ENCODE data around the gene MPDZ. TPM values are rescaled to one million over a fixed set of nuclear protein-coding genes. Genes with fewer than 3 reads are reported as not detected.

MPDZ gene
- total RNA-seq, 2 donors from 2014 or later: 26.9 to 61.5 TPM

DNA sequence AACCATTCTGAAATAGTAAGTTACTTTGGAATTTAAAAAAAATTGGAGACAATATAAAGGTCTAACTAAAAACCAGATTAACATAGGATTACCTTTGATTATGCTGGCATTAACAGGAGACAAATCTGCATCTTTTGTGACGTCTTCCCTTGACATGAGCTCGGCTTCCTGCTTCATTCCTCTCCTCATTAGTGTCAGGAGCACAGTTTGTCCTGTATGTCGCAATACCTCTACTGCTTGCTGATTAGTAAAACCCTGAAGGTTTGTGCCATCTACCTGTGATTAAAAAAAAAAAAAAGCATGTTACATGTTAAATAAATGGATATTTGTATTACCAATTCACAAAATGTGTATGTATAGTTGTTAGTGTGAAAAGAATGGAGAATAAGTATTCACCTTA is 73.7 kb downstream of the MPDZ start:
- Histone ChIP-seq H3K27me3 (replicated peaks; ENCODE audit: insufficient read depth) (no peaks in the 10 kb centered on the region), H3K9me3 (no peaks in the 10 kb centered on the region), H3K4me3 (no peak overlapping the region), H3K27ac (no peak overlapping the region), H3K4me1 (replicated peaks) (no peaks in the 10 kb centered on the region), H3K36me3 (no peaks in the 10 kb centered on the region)
- intact Hi-C loops (cut with DNase I): no loop called here
- TF ChIP-seq POLR2A (IDR thresholded peaks at IDR 0.05) (no peak), POLR2AphosphoS5 (IDR thresholded peaks at IDR 0.05) (no peak), CTCF (IDR thresholded peaks at IDR 0.05) (no peak)
- DNase-seq (ENCODE audit: low spot score): no peak
- WGBS: 81% methylated on average over 3 of the region's 3 CpGs

- no peak overlapping the region for H3K27ac ChIP-seq
- H3K9me3 ChIP-seq: no peaks in the 10 kb centered on the region
- H3K4me3 ChIP-seq: no peak overlapping the region
- intact Hi-C loops (cut with DNase I): no loop called here
- no peaks in the 10 kb centered on the region for H3K4me1 ChIP-seq (replicated peaks)
- H3K36me3 ChIP-seq: no peaks in the 10 kb centered on the region
- 84% methylated on average over 4 of the region's 4 CpGs for WGBS
- no peaks in the 10 kb centered on the region for H3K27me3 ChIP-seq (replicated peaks; ENCODE audit: insufficient read depth)
- DNase-seq (ENCODE audit: low spot score): no peak
- no peak for TF ChIP-seq POLR2A (IDR thresholded peaks at IDR 0.05)
- no peak for TF ChIP-seq POLR2AphosphoS5 (IDR thresholded peaks at IDR 0.05)
These were observed 89.5 kb downstream of the MPDZ start for GRCh38 chr9:13190040-13190439.

GRCh38 chr9:13189362-13189761 is 90.1 kb downstream of the MPDZ start:
- H3K27ac ChIP-seq: no peak overlapping the region
- no peaks in the 10 kb centered on the region for H3K36me3 ChIP-seq
- H3K4me1 ChIP-seq (replicated peaks): no peaks in the 10 kb centered on the region
- H3K27me3 ChIP-seq (replicated peaks; ENCODE audit: insufficient read depth): no peaks in the 10 kb centered on the region
- TF ChIP-seq CTCF (IDR thresholded peaks at IDR 0.05) (no peak), POLR2AphosphoS5 (IDR thresholded peaks at IDR 0.05) (no peak), POLR2A (IDR thresholded peaks at IDR 0.05) (no peak)
- DNase-seq (ENCODE audit: low spot score): no peak
- H3K9me3 ChIP-seq: no peaks in the 10 kb centered on the region
- H3K4me3 ChIP-seq: no peak overlapping the region
- intact Hi-C loops (cut with DNase I): no loop called here

DNA sequence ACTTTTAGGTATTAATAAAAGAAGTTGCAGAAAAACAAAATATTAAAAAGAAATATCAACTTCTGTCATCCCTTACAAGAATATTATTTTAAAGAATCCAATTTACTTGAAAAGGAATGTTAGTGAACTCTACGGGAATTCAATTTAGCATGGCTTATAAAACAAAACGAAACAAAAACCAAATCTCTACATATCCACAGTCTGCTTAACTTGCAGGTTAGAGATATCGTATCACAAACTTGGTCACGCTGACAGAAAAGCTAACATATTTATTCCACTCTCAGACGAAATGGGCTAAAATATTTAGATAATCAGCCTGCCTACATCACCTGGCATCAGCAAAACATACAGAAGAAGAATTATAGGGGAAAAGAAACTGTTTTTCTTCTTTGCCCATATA is 92.7 kb downstream of the MPDZ start:
- no peaks in the 10 kb centered on the region for H3K36me3 ChIP-seq
- H3K27me3 ChIP-seq (replicated peaks; ENCODE audit: insufficient read depth): no peaks in the 10 kb centered on the region
- H3K4me1 ChIP-seq (replicated peaks): no peaks in the 10 kb centered on the region
- no peak overlapping the region for H3K4me3 ChIP-seq
- DNase-seq (ENCODE audit: low spot score): no peak
- 87% methylated on average over 5 of the region's 5 CpGs for WGBS
- intact Hi-C loops (cut with DNase I): no loop called here
- H3K27ac ChIP-seq: no peak overlapping the region
- TF ChIP-seq POLR2A (IDR thresholded peaks at IDR 0.05) (no peak), CTCF (IDR thresholded peaks at IDR 0.05) (no peak), POLR2AphosphoS5 (IDR thresholded peaks at IDR 0.05) (no peak)
- no peaks in the 10 kb centered on the region for H3K9me3 ChIP-seq

DNA sequence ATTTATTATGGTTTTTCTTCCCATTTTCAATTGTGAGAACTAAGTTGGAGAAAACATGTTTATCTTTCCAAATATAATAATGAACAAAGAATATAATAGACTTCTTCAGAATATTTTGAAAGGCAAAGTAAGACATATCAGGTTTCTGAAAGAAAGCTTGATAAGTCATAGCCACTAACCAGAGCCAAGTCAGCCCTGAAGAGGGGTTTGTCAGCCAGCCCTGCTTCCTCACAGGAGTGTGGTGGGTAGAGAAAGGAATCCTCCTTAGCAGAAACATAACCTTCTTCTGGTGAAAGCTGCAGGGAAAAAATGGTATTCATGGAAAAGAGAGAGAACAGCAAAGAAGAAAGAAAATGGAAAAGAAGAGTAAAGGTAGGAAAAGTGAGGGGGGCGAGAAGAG is 93.4 kb downstream of the MPDZ start:
- no peaks in the 10 kb centered on the region for H3K4me1 ChIP-seq (replicated peaks)
- no peaks in the 10 kb centered on the region for H3K36me3 ChIP-seq
- 95% methylated on average over 1 of the region's 1 CpG for WGBS
- intact Hi-C loops (cut with DNase I): no loop called here
- TF ChIP-seq POLR2AphosphoS5 (IDR thresholded peaks at IDR 0.05) (no peak), POLR2A (IDR thresholded peaks at IDR 0.05) (no peak)
- no peaks in the 10 kb centered on the region for H3K27me3 ChIP-seq (replicated peaks; ENCODE audit: insufficient read depth)
- no peaks in the 10 kb centered on the region for H3K9me3 ChIP-seq
- no peak for DNase-seq (ENCODE audit: low spot score)
- no peak overlapping the region for H3K27ac ChIP-seq
- H3K4me3 ChIP-seq: no peak overlapping the region

DNA sequence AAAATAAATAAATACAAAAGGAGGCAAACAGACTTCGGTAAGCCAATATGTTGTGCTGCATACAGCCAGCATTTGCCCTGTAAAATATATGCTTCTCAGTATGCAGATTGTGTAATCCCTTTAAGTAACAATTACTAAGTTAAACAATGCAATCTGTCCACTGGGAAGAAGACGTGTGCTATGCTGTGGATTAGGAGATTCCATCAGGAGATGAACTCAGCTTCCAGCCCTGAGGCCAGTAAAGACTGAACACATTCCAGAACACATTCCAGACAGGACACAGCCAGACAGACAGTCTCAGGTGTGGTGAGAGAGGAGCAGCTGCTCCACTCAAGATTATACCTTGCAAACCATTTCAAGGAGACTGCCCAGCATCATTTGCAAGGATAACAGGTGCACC is 97.8 kb downstream of the MPDZ start:
- no peaks in the 10 kb centered on the region for H3K36me3 ChIP-seq
- DNase-seq (ENCODE audit: low spot score): no peak

More for the DNA sequence above, 97.8 kb downstream of the MPDZ start:
- intact Hi-C loops (cut with DNase I): no loop called here
- H3K4me1 ChIP-seq (replicated peaks): no peaks in the 10 kb centered on the region
- 37% methylated on average over 2 of the region's 2 CpGs for WGBS
- H3K4me3 ChIP-seq: no peak overlapping the region
- H3K27me3 ChIP-seq (replicated peaks; ENCODE audit: insufficient read depth): no peaks in the 10 kb centered on the region
- no peaks in the 10 kb centered on the region for H3K9me3 ChIP-seq
- TF ChIP-seq CTCF (IDR thresholded peaks at IDR 0.05): no peak
- TF ChIP-seq POLR2A (IDR thresholded peaks at IDR 0.05): no peak
- no peak for TF ChIP-seq POLR2AphosphoS5 (IDR thresholded peaks at IDR 0.05)
- no peak overlapping the region for H3K27ac ChIP-seq
